DLD1 (cell line): ENCODE measurements around the gene SENP1.

Experiments used
- in situ Hi-C: cut with HindIII; loops from 2 replicates; pipeline ENCODE4 v1.10.0; 2017; ENCODE audit warnings: low sequenced_read_pairs

Gene SENP1

DNA sequence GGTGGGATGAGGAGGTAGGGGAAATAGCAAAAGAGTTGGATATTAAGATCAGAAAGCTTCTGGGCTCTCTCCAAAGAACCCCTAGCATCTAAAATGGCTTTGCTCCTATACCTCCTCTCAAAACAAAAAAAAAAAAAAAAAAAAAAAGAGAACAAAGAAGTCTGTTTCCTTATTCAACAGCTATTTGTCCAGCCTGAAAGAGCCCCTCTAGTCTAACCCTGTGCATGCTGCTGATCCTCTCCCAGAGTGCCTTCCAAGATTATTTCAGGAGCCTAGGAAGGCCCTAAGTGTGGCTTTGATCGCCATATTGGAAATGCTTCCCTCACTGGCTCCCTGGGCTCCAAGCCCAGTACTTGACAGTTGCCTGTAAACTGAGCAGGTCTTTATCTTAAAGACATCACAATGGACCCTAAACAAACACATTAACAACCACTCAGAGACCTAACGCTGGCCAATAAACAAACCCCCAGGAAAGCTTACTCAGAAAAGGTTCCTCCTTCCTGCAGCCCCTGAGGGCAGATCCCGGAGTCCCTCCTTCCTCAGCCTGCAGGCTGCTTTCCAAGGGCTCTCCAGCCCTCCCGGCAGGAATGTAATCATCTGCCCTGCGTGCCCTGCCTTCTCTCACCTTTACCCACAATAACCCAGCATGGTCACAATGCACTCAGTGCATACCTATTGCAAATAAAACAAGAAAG, 84.2 kb downstream of the SENP1 start:
- in situ Hi-C loops, result no loop called here

DNA sequence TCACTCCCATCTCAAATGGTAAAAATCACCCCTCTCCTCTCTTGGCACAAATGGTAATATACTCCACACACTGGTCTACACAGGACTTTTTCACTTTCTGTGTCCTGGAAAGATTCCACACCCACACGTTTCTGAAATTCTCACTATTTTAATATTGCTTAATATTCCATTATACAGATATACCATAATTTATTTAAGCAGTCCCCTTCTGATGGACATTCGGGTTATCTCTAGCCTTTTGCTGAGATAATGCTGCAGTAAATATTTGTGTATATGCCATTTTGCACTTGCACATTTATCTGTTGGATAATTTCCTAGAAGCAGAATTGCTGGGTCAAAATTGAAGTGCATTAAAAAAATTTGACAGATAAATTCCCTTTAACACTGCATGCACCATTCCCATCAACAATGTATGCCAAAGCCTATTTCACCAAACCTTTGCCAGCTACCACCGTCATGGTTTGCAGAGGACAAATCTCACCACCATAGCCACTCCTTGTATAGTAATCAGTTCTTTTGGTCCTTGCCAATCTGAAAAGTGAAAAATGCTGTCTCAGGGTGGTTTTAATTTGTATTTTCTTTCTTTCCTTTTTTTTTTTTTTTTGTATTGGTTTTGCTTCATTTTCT, 86.1 kb downstream of the SENP1 start:
- in situ Hi-C loops, result no loop called here

- in situ Hi-C loops, result no loop called here
Measured at GRCh38 chr12:48018618-48018995, 87.3 kb downstream of the SENP1 start.

- in situ Hi-C loops, result no loop called here
Measured at GRCh38 chr12:48017921-48018617, 87.8 kb downstream of the SENP1 start.

DNA sequence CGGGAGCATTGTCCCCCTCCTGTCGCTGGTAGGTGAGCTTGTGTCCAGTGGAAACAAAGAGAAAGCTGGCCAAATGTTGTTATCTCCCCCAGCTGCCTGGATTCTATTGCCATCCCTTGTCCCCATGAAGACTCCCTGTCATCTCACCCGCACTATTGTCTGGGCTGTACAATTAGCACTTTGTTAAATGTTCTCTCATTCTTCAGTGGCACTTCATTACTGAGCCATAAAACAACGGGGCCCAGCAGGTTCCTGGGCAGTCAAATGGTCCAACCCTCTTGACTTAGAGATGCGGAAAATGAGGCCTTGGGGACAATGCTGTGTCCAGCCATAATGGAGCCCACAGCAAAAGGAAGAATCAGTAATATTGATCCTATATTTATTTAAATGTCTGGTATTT, 88.4 kb downstream of the SENP1 start:
- in situ Hi-C loops, result no loop called here

DNA sequence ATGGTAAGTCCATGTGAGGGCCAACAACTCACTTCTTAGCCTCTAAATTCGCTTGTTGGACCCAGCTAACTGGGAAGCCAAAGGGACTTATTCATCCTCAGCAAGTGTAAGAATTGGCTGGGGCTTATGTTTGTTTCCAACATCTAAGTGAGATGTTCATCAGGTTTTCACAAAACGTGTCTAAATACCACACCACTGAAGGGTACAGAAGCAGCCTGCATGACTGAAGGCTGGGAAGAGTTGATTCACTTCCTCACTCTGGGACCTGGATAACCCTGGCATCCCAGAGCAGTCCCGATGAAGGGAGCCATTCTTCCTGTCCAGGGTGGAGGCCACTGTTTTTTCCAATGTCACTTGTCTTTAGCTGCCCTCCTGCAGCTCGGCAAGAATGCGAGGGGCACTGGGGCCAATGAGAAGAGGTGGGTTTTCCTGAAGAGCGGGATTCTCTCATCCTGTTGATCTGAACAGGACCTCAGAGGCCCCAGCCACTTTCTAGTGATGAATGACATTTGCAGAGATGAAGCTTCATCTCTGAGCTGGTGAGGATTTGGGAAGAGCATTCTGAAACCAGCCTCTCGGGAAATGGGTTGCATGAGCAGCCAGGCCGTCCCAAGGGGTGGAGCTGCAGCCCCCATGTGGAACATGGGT, 89.4 kb downstream of the SENP1 start:
- in situ Hi-C loops, result no loop called here

DNA sequence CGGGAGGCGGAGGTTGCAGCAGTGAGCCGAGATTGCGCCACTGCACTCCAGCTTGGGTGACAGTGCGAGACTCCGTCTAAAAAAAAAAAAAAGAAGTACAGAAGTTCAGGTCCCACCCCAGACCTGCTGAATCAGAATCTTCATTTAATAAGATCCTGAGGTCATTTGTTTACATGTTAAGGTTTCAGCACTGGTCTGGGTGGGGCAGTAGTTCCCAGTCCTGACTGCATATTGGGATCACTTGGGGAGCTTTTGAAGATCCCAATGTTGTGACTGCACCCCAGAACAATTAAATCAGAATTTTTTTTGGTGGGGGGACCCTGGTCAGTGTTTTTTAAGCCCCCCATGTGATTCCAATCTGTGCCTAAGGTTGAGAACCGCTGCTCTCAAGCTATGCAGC, 89.9 kb downstream of the SENP1 start:
- in situ Hi-C loops, result no loop called here

DNA sequence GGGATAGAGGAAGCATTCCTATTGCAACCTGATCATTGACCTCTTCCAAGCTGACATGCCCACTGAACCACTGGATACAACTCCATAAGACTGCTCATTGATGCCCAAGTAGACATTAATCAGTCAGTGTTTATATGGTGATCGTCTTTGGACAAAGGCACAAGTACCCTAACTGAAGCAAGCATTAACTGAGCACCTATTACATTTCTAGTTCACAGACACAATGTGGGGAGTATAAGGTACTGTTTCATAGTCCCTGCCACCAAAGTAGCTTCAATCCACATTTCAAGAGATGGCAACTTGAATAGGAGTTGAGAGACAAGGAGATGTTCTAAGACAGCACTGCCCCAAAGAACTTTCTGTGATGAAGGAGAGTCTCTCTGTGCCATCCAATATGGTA, 90.8 kb downstream of the SENP1 start:
- in situ Hi-C loops, result no loop called here

- in situ Hi-C loops, result no loop called here
Measured at GRCh38 chr12:48013287-48013686, 92.6 kb downstream of the SENP1 start.

DNA sequence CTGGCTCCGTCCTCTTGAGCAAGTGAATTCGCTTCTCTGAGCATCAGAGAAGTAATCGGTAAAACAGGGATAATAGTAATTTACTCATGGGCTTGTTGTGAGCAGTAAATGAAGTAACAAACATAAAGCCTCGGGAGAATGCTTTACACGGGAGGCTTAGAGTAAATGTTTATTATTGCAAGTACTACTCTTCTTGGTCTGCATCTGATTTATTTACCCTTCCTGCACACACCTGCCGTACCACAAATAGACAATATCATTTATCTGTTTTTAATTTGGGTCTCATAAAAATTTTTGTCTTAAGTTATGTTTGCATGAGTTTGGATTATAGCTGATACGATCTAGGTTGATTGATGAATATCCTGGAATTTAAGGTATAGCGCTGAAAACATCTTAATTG, 93.8 kb downstream of the SENP1 start:
- in situ Hi-C loops, result no loop called here

- in situ Hi-C loops, result no loop called here
Measured at GRCh38 chr12:48010366-48010970, 95.4 kb downstream of the SENP1 start.

GRCh38 chr12:48009471-48009870, 96.4 kb downstream of the SENP1 start:
- in situ Hi-C loops, result no loop called here

DNA sequence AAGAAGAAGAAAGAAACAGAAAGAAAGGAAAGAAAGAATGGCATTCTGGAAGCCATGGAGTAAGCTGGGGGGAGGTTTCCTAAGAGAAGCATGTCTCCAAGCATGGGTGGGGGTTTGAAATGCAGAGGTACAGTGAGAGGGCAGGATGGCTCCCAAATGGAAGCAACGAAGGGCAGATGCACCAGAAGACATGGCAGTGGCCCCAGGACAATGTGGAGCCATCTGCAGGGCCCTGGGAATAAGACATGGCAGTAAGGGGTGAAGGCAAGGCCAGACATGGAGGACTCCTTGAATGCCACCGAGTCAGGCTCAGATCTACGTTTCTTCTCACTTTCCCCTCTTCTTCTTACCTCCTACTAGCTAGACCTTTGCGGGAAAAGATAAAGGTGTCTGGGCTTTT, 96.9 kb downstream of the SENP1 start:
- in situ Hi-C loops, result no loop called here

DNA sequence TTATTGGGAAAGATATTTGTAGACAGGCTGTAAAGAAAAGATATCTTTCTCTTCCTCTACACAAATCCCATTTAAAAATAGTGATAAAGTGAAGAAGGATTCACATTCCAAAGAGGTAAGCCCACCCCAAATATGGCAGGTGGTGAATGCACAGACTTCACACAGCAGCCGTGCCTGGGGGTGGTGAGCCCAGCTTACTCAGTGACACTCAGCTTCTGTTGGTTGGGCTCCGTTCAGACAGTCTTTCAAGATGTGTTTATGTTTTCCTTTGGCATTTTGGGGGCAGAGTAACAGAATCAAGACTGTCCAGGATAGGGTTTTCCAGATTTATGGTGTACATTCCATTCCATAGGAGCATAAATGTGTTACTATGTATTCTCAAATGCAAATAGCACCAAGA, 97.5 kb downstream of the SENP1 start:
- in situ Hi-C loops, result no loop called here

GRCh38 chr12:48007206-48007605, 98.7 kb downstream of the SENP1 start:
- in situ Hi-C loops, result no loop called here

DNA sequence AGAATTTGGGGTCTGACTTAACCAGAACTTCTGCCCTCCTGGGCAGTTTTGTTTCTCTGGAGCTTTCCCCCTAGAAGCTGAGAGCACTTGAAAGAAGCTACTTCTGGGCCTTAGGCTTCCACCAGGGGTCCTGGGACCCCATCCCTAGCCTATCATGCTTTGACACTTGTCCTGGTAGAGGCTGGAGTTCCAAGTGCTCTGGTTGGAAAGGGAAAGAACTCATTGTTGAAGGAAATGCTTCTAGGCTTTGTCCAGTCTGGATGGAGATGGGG, 100.2 kb downstream of the SENP1 start:
- in situ Hi-C loops, result no loop called here

- in situ Hi-C loops, result no loop called here
Measured at GRCh38 chr12:48005001-48005749, 100.7 kb downstream of the SENP1 start.

DNA sequence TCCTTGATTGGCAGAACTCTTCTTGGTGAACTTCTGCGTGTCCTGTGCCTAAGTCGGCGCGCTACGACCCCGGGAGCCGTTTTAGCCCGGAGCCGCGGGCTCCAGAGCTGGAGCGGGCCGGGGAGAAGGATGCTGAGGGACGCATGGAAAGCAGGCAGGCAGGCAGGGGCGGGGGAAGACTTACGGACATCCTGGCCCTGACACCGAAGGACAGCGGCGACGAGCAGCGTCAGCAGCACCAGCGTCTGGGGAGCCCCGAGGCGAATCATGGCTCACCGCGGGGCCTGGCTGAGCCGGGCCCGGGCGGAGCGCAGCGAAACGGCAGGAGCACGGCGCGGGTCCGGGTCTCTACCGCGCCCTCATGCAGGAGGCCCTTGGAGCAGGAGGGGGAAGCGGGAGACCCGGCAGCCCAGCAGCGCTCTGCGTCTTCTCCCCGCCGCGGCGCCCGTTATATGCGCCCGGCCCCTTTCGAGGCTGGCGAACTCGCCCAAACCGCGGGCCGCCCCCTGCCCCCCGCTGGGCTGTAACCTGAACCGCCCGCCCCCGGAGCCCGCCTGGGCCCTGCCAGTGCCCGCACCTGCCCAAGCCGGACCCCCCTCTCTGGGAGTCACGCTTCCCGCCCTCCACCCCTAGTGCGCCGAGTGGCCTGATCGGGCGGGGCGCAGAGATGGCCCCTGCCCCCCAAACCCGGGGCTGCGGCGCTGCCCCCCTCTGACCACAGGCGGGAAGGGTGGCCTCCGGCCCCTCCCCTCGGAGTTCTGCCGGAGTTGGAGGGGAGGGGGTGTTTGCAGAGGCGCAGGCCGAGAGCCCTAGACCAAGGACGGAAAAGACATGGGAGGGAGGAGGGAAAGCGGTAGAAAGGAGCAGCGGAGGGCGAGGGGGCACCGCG, 101.6 kb downstream of the SENP1 start, which contains the start of gene COL2A1:
TSS of gene COL2A1 (minus strand) at position 424 of the 889 bp plus-strand sequence. CDS start at position 269, 155 bp downstream.
- in situ Hi-C loops, result no loop called here

GRCh38 chr12:48003226-48004052, 102.4 kb downstream of the SENP1 start:
- in situ Hi-C loops, result no loop called here
